ENCODE data around the gene CIDEB. TPM values are rescaled to one million over a fixed set of nuclear protein-coding genes. Genes with fewer than 3 reads are reported as not detected.

CIDEB gene
- total and polyA plus RNA-seq, 2 of the 8 experiments (the other 6 are each of a cell fraction or from before 2014, with no cell fraction given) = 0.11 TPM; not detected in 1

DNA sequence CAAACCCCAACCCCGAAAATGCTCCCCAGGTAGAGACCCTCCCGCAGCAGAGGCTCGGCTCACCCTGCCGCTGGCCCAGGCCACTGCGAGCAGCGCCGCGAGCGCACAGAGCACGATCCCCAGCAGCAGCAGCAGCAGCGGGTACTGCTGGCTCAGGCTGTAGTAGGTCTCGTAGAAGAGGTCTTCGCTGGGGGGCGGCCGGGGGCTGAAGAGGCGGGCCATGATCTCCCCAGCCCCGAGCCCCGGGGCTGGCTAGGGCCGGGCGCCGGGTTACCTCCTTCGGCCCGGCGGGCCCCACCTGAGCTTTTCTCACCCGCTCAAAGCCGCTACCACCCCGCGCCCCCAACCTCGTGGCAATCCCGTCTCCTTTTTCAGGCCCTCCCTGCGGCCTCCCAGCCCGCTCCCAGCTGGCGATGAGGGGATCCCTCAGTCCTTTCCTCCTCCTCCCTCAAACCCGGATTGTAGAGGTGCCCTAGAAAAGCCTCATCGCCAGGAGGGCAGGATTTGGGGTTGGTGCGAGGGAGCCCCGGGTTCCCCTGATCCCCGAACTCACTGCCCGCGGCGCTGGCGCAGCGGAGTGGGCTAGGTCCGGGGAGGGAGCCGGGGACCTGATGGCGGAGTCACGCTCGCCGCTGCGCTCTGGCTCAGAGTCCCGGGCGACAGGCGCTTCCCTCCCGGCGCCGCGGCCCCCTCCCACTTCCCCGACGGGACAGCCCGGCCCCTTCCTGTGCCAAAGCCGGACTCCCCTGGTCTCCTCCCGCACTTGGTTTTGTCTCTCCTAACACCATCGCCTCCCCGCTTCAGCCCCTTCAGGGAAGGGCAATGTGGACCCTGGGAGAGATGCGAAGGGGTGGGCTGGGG, 26.9 kb upstream of the CIDEB start, which contains the start of gene ADCY4 (continued):
- peak; percentile 90 for TF ChIP-seq SUZ12 (IDR thresholded peaks at IDR 0.05; ENCODE audit: low read length)
- peak; percentile 96 for TF ChIP-seq RBBP5 (IDR thresholded peaks at IDR 0.05; ENCODE audit: borderline replicate concordance, low read depth, low read length)
- 0 out of 2 replicates have a peak, but pooled peaks have one; percentile 20 for TF ChIP-seq YY1 (IDR thresholded peaks at IDR 0.05; ENCODE audit: low read depth, low read length)
